SH-SY5Y (cell line): Measurements from ENCODE around the gene OR6P1.

Experiments
- GATA2 ChIP-seq: IDR thresholded peaks from 2 replicates; pipeline ENCODE4 v1.6.1; 2011; ENCODE audit warnings: mild to moderate bottlenecking, low read depth, low read length
- GATA3 ChIP-seq: IDR thresholded peaks from 2 replicates; pipeline ENCODE4 v1.6.1; 2011; ENCODE audit warnings: low read depth, mild to moderate bottlenecking, low read length, moderate library complexity

The OR6P1 gene

GRCh38 chr1:158552296-158552695 lies 18.1 kb downstream of the OR6P1 start:
- no peak for TF ChIP-seq GATA2
- TF ChIP-seq GATA3 = no peak

GRCh38 chr1:158547533-158547932 lies 22.8 kb downstream of the OR6P1 start:
- TF ChIP-seq GATA3 (no peak), GATA2 (no peak)

GRCh38 chr1:158537609-158538008 lies 32.8 kb downstream of the OR6P1 start:
- TF ChIP-seq GATA3 (no peak), GATA2 (no peak)

GRCh38 chr1:158534496-158534895 lies 35.9 kb downstream of the OR6P1 start:
- TF ChIP-seq GATA2 (no peak), GATA3 (no peak)

- TF ChIP-seq GATA2 = no peak
- no peak for TF ChIP-seq GATA3
Observed at GRCh38 chr1:158527190-158527815, 43.1 kb downstream of the OR6P1 start.

GRCh38 chr1:158521666-158522058 lies 48.7 kb downstream of the OR6P1 start:
- no peak for TF ChIP-seq GATA2
- TF ChIP-seq GATA3 = no peak

GRCh38 chr1:158520955-158521665 lies 49.3 kb downstream of the OR6P1 start:
- no peak for TF ChIP-seq GATA2
- TF ChIP-seq GATA3 = no peak

GRCh38 chr1:158520021-158520420 lies 50.4 kb downstream of the OR6P1 start:
- TF ChIP-seq GATA3 (no peak), GATA2 (no peak)

GRCh38 chr1:158516966-158517365 lies 53.4 kb downstream of the OR6P1 start:
- no peak for TF ChIP-seq GATA3
- no peak for TF ChIP-seq GATA2
